Stimulated activated CD4-positive, alpha-beta T cell treated with anti-CD3 and anti-CD28 coated beads, Interleukin-4, amount 100 ng/mL, for 1 hour (primary cell): Measurements from ENCODE around the gene SERPINA7.
"Not testable (repeated sequence)": the region's sequence is repeated elsewhere in the genome, so short reads cannot be mapped to it uniquely, and the experiment has no call there.

Experiments
- DNase-seq: peaks from one replicate; pipeline ENCODE4 v3.0.0-alpha.2; 2020

SERPINA7 gene

GRCh38 chrX:106038625-106039024 is at the start of gene SERPINA7:
SERPINA7 (minus strand) TSS chrX:106038727; CDS start chrX:106037058, 1,669 bp downstream.
- DNase-seq, result no peak

- no peak for DNase-seq
Observed at GRCh38 chrX:106069048-106069447, 30.5 kb upstream of the SERPINA7 start.

- no peak for DNase-seq
Observed at GRCh38 chrX:106050054-106050453, 11.5 kb upstream of the SERPINA7 start.

GRCh38 chrX:106042296-106042695 is 3.8 kb upstream of the SERPINA7 start:
- DNase-seq, result no peak

GRCh38 chrX:106040861-106041260 is 2.3 kb upstream of the SERPINA7 start:
- no peak for DNase-seq

- DNase-seq, result no peak
Observed at GRCh38 chrX:106039920-106040319, 1.4 kb upstream of the SERPINA7 start.

GRCh38 chrX:106037835-106038473 is 573 bp downstream of the SERPINA7 start:
- no peak for DNase-seq

- DNase-seq, result no peak
Observed at GRCh38 chrX:106036716-106037115, 1.8 kb downstream of the SERPINA7 start.

- DNase-seq, result no peak
Observed at GRCh38 chrX:106035064-106035463, 3.5 kb downstream of the SERPINA7 start.

GRCh38 chrX:106023947-106024346 is 14.6 kb downstream of the SERPINA7 start:
- DNase-seq, result no peak

- DNase-seq, result no peak
Observed at GRCh38 chrX:106022238-106022637, 16.3 kb downstream of the SERPINA7 start.

- no peak for DNase-seq
Observed at GRCh38 chrX:106014119-106014775, 24.3 kb downstream of the SERPINA7 start.

GRCh38 chrX:106009145-106009544 is 29.4 kb downstream of the SERPINA7 start:
- no peak for DNase-seq

GRCh38 chrX:106007815-106008214 is 30.7 kb downstream of the SERPINA7 start:
- no peak for DNase-seq

GRCh38 chrX:106005684-106006083 is 32.8 kb downstream of the SERPINA7 start:
- DNase-seq, result no peak

GRCh38 chrX:106000609-106001008 is 37.9 kb downstream of the SERPINA7 start:
- not testable (repeated sequence) for DNase-seq

- no peak for DNase-seq
Observed at GRCh38 chrX:106000203-106000602, 38.3 kb downstream of the SERPINA7 start.

GRCh38 chrX:105999294-105999693 is 39.2 kb downstream of the SERPINA7 start:
- DNase-seq, result no peak

GRCh38 chrX:105988487-105988886 is 50.0 kb downstream of the SERPINA7 start:
- DNase-seq, result not testable (repeated sequence)
